DMS 273 treated with DMSO at 0.1 percent for 48 hours (cell line): ENCODE measurements around the gene AGBL5.
"Not testable (repeated sequence)": the region's sequence is repeated elsewhere in the genome, so short reads cannot be mapped to it uniquely, and the experiment has no call there.

Experiments
- DNase-seq: peaks from one replicate; lab custom pipeline; 2025; lab: John Stamatoyannopoulos, UW

AGBL5 gene

DNA sequence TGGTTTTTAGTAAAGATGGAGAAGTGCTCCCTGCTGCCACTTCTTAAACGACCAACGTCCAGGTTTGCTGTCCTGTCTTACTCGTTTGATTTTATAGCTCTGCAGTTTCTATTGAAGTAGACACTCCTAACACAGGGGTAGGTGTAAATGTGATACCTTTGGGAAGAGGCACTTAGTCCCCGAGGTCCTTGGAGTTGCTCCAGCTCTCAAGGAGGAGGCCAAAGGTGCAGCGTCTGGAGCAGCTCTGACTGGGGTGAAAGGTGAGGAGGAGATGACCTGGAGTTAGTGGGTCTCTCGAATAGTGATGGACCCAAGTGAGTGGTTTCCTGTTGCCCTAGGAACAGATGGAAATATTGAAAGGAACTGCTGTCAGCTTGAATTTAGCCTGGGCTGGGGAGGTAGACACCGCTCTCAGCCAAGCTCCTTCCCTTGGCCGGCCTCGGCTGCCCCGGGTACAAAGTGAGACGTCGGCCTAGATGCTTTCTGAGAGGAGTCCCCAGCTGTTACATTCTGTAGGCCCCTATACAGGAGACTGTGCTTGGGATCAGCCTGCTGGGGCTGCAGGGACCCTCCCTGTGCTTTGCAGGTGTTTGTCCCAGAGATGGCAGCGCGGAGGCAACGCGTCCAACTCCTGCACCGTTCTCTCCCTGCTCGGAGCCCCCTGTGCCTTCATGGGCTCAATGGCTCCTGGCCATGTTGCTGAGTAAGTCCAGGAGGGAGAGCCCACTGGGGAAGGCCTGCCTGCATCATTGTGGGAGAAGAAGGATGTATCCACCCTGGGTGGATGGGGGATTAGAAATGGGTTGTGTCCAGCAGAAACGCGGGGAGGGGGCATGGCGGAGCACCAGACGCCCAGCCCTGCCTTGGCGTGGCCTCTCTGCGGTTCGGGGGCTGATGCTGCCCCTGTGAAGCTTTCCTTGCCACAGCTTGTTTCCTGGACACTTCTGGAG lies 40.6 kb downstream of the AGBL5 start:
- no peak for DNase-seq

- no peak for DNase-seq
Measured at GRCh38 chr2:27092696-27093429, 41.4 kb downstream of the AGBL5 start.

DNA sequence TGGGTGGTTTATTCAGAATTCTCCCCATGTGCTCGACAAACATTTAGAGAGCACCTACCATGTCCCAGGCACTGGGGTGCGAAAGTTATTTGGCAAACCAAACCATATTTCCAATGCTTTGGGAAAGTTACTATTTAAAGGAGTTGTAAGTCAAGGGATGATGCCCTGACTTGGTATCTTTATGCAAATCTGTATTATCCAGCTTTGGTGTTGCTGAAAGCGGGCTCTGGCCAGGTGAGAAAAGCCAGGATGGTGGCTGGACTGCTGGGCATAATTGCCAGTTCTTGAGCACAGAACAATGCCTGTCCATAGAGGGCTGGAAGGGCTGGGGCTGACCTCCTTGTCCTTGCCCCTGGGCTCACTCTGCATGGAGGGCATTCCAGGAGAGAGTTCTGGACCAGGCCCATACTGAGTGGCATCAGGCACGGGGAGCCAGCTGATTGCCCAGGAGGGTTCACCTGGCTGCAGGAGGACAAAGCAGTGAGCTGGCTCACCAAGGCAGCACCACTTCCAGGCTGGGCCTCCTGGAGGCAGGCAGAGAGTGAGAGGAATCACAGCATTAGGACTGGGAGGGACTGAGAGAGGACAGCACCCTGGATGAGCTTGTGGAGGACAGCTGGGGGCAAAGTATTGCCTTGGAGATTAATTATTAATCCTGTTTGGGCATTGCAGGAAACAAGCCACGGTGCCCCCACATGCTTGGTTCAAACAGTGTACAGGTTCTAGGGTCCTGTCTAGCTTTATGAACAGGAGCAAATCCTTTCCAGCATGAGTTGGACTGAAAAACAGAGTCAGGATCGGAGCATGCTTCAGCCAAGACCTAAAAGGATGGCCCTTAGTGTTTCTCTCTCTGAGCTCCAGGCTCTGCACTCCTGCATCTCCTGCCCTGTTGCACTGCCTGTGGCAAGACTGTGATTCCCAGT lies 42.2 kb downstream of the AGBL5 start:
- DNase-seq = no peak

GRCh38 chr2:27094353-27094984 lies 43.0 kb downstream of the AGBL5 start:
- no peak for DNase-seq

DNA sequence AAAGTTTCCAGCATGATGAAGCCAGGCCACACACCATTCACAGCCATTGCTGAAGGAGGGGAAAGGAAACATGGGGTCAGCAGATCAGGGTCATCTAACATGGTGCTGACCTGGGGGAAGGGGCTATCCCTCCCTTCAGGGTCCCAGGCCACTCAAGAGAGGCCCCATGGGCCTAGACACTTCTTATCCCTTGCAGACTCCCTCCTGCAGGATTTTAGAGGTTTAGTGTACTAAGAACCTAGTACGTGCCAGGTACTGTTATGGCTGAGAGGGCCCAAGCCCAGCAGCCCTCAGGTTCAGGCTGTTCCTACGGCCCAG lies 43.9 kb downstream of the AGBL5 start:
- no peak for DNase-seq

- DNase-seq = peak; percentile 73
Measured at GRCh38 chr2:27095745-27096651, 44.5 kb downstream of the AGBL5 start.

- DNase-seq = no peak
Measured at GRCh38 chr2:27096748-27097297, 45.4 kb downstream of the AGBL5 start.

DNA sequence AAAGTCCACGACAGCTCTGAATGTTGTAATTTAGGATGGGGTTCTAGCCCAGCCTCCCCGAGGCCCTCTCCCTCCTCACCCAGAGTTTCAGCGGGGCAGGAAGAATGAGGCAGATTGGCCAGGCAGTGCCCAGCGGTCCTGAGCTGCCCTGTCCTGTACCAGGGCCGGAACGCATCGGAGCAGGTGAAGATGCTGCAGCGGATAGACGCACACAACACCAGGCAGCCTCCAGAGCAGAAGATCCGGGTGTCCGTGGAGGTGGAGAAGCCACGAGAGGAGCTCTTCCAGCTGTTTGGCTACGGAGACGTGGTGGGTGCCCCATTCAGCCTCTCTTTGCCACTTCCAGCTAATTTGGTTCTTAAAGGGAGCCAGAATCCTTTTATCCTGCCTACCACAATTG lies 45.9 kb downstream of the AGBL5 start:
- DNase-seq = no peak

GRCh38 chr2:27099334-27099955 lies 48.0 kb downstream of the AGBL5 start:
- no peak for DNase-seq

DNA sequence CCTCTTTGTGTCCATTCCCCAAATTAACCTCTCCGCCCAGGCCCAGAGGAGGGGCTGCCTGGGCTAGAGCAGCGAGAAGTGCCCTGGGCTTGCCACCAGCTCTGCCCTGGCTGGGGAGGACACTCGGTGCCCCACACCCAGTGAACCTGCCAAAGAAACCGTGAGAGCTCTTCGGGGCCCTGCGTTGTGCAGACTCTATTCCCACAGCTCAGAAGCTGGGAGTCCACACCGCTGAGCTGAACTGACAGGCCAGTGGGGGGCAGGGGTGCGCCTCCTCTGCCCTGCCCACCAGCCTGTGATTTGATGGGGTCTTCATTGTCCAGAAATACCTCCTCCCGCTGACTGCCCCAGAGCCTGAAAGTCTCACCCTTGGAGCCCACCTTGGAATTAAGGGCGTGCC lies 48.6 kb downstream of the AGBL5 start:
- DNase-seq = no peak

GRCh38 chr2:27102329-27102728 lies 50.9 kb downstream of the AGBL5 start:
- DNase-seq = no peak

DNA sequence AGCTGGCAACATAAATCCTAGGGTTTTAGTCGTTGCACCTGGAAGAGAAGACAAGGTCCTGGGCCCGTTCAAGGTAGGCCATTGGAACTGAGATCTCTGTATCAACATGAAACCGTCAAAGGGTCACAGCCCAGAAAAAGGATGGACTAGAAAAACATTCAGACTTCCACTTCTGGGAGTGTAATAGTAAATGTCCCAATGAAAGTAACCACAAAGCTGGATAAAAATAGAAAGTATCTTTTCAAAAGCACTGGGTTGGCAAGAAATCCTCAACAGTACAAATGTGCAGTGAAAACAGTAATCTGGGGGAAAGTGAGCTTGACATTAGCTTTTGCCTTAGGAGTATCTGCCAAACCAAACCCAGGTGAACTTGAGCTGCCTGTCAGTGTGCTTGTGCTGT lies 54.5 kb downstream of the AGBL5 start:
- no peak for DNase-seq

GRCh38 chr2:27108221-27108620 lies 56.8 kb downstream of the AGBL5 start:
- no peak for DNase-seq

DNA sequence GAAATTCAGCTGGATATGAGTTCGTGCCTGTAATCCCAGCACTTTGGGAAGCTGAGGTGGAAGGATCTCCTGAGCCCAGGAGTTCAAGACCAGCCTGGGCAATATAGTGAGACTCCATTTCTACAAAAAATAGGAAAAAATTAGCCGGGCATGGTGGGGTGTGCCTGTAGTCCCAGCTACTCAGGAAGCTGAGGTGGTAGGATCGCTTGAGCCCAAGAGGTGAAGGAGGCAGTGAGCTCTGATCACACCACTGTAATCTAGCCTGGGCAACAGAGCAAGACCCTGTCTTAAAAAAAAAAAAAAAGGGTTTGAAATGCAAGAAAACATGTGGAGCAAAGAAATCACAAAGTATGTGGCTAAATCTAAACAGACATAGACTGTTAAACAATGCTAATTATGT lies 57.6 kb downstream of the AGBL5 start:
- no peak for DNase-seq

DNA sequence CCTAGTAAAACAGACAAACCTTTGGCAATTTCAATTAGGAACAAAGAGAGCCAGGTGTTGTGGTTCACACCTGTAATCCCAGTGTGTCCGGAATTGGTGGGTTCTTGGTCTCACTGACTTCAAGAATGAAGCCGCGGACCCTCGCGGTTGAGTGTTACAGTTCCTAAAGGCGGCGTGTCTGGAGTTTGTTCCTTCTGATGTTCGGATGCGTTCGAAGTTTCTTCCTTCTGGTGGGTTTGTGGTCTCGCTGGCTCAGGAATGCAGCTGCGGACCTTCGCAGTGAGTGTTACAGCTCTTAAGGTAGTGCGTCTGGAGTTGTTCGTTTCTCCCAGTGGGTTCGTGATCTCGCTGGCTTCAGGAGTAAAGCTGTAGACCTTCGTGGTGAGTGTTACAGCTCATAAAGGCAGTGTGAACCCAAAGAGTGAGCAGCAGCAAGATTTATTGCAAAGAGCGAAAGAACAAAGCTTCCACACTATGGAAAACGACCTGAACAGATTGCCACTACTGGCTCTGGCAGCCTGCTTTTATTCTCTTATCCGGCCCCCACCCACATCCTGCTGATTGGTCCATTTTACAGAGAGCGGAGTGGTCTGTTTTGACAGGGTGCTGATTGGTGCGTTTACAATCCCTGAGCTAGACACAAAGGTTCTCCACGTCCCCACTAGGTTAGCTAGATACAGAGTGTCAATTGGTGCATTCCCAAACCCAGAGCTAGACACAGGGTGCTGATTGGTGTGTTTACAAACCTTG lies 59.3 kb downstream of the AGBL5 start:
- not testable (repeated sequence) for DNase-seq

DNA sequence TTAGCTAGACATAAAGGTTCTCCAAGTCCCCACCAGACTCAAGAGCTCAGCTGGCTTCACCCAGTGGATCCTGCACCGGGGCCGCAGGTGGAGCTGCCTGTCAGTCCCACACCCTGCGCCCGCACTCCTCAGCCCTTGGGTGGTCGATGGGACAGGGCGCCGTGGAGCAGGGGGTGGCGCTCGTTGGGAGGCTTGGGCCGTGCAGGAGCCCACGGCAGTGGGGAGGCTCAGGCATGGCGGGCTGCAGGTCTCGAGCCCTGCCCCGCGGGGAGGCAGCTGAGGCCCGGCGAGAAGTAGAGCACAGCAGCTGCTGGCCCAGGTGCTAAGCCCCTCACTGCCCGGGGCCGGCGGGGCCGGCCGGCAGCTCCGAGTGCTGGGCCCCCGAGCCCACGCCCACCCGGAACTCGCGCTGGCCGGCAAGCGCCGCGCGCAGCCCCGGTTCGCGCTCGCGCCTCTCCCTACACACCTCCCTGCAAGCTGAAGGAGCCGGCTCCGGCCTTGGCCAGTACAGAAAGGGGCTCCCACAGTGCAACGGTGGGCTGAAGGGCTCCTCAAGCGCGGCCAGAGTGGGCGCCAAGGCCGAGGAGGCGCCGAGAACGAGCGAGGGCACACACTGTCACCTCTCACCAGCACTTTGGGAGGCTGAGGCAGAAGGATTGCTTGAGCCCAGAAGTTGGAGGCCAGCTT lies 60.1 kb downstream of the AGBL5 start:
- not testable (repeated sequence) for DNase-seq

DNA sequence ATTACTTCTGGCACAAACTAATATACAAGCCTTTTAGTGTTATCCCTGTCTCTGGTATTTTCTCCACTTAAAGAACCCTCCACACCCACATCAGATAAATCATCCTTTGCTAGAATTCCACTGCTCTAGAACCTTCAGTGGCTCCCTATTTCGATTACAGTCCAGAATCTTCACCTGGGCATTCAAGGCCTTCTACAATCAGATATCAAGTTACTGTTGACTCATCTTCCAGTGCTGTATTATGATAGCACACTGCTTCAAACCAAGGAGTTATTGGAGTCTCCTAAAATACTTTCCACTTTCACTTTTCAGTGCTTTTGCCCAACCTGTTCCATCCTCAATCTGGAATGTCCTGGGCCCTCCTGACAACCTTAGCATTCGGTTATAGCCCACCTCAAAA lies 64.1 kb downstream of the AGBL5 start:
- DNase-seq = no peak

DNA sequence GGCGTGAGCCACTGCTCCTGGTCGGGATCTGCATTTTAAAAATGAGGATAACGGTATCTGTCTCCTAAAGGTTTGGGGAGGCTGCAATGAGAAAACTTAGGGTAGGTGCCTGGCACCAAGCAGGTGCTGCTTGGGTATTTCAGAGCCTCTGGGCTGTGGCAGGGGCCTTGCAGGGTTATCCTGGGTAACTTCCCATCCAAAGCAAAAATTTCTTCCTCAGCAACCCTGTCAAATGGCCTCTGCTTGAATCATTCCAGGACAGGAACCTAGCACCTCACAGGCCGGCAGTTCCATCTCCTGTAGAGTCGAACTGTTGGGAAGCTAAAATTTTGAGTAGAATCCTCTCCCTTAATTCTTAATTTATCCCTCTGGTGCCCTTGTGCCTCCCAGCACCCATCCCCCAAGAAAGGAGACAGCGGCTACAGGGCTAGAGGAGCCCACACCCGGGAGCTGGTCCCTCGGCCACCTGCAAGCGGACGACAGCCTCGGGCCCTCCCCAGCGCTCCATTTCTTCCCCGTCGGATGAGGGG lies 66.6 kb downstream of the AGBL5 start:
- no peak for DNase-seq
